Nephron progenitor cell (in vitro differentiated cells): ENCODE measurements around the gene SLC23A2.

Experiments used
- DNase-seq: peaks from one replicate; pipeline ENCODE4 v3.0.0; 2021
- H3K27ac Mint-ChIP-seq: 2 replicates; pipeline ENCODE4 v1.8.0; 2021; ENCODE audit warnings: mild to moderate bottlenecking, moderate library complexity, mixed read lengths
- H3K27me3 Mint-ChIP-seq: 2 replicates; pipeline ENCODE4 v1.8.0; 2021; ENCODE audit warnings: mild to moderate bottlenecking, low read depth, mixed read lengths; ENCODE audit not compliant: poor library complexity
- H3K36me3 Mint-ChIP-seq: 2 replicates; pipeline ENCODE4 v1.8.0; 2021; ENCODE audit warnings: low read depth, mixed read lengths
- H3K4me1 Mint-ChIP-seq: 2 replicates; pipeline ENCODE4 v1.8.0; 2021; ENCODE audit warnings: mixed read lengths
- H3K4me3 Mint-ChIP-seq: 2 replicates; pipeline ENCODE4 v1.8.0; 2021; ENCODE audit warnings: mild to moderate bottlenecking, moderate library complexity, mixed read lengths
- H3K9me3 Mint-ChIP-seq: 2 replicates; pipeline ENCODE4 v1.8.0; 2021; ENCODE audit warnings: mild to moderate bottlenecking, moderate library complexity, mixed read lengths
- TF ChIP-seq, protein P1 (sequence below): fragments of 200-600 bp; sonication (generic); IDR thresholded peaks from 2 replicates; pipeline ENCODE4 v1.5.0; 2021; ENCODE audit warnings: antibody characterized with exemption

Gene SLC23A2

DNA sequence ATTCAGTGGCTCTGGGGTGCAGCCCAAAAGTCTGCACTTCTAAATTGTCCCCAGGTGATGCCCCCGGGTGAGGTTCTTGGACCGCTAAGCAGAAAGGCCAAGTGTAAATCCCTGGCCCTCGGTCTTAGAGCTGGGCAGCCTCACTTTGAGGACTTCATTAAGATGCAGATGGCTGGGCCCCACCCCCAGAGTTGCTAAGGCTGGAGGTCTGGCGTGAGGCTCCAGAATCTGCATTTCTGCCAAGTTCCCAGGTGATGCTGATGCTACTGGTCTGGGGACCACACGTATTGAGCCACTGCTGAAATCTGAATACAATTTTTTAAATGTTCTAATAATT is 735 bp upstream of the SLC23A2 start:
- Mint-ChIP-seq H3K27me3 (peaks cover 45% of the 10 kb centered on the region), H3K27ac (no peak overlapping the region), H3K9me3 (no peaks in the 10 kb centered on the region), H3K4me3 (peak overlapping the region; percentile 89), H3K4me1 (peaks cover 36% of the 10 kb centered on the region), H3K36me3 (no peaks in the 10 kb centered on the region)
- no peak for DNase-seq
- TF ChIP-seq, protein P1, sequence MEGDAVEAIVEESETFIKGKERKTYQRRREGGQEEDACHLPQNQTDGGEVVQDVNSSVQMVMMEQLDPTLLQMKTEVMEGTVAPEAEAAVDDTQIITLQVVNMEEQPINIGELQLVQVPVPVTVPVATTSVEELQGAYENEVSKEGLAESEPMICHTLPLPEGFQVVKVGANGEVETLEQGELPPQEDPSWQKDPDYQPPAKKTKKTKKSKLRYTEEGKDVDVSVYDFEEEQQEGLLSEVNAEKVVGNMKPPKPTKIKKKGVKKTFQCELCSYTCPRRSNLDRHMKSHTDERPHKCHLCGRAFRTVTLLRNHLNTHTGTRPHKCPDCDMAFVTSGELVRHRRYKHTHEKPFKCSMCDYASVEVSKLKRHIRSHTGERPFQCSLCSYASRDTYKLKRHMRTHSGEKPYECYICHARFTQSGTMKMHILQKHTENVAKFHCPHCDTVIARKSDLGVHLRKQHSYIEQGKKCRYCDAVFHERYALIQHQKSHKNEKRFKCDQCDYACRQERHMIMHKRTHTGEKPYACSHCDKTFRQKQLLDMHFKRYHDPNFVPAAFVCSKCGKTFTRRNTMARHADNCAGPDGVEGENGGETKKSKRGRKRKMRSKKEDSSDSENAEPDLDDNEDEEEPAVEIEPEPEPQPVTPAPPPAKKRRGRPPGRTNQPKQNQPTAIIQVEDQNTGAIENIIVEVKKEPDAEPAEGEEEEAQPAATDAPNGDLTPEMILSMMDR: no peak

DNA sequence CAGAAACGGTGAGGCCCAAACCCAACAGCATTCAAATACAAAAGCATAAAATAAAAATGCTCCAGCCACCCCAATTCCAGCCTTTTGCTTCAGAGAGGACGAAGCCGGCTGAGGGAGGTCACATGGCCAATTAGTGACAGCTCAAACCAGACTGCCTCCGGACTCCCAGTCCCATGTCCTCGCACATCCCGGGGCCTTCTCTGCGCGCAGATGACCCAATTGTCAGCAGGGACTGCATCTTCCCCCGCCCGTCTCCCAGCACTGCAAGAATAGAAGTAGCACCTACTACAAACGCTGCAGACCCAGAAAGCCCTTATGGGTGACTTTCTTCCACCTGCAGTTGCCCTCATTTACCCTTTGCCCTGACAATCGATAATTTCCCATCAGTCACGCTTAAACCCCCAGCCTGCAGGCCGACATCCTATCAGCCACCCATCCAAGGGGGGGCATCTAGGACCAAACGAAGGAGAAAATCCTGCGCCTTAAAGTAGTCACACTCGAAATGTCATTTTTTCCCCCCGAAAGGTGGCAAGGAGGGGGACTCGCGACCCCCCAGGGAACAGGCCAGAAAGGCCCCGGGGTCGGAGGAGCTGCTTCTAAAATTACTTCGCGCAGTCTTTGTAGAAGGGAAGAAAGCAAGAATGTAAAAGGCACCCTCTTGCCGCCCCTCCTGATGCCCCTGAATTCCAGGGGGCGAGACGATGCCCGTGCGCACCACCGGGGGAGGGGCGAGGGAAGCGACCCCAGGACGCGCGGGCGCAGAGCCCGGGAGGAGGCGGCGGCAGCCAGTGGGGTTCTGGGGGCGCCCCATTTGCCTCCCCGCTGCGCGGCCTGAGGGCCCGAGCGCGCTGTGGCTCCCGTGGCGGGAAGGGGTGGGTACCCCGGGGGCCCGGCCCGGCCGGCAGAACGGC is 792 bp downstream of the SLC23A2 start:
- Mint-ChIP-seq H3K9me3 (no peaks in the 10 kb centered on the region), H3K27ac (no peak overlapping the region), H3K4me3 (peak overlapping the region; percentile 87), H3K36me3 (no peaks in the 10 kb centered on the region), H3K27me3 (peaks cover 41% of the 10 kb centered on the region), H3K4me1 (peaks cover 36% of the 10 kb centered on the region)
- TF ChIP-seq, protein P1: no peak
- DNase-seq: peak; percentile 38

DNA sequence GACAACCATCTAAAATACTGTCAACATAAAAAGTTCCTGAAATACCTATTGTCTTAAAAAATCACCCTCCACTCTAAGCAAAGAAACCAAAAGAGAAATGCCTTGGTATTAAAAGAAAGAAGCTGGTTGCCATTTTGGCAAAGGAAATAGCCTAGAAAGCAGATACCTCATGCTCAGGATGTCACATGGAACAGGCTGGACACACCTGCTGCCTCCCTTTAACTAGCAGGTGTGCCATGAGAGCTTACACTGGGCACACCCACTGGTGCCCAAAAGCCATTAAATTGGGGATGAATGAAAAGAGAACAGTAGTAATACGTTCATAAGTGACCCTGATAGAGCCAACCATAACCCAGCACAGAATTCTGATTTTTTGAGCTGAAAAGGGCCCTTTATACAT is 1.5 kb downstream of the SLC23A2 start:
- TF ChIP-seq, protein P1: no peak
- no peaks in the 10 kb centered on the region for H3K36me3 Mint-ChIP-seq
- no peak for DNase-seq
- H3K4me1 Mint-ChIP-seq: peaks cover 36% of the 10 kb centered on the region
- H3K27ac Mint-ChIP-seq: no peak overlapping the region
- no peaks in the 10 kb centered on the region for H3K9me3 Mint-ChIP-seq
- H3K27me3 Mint-ChIP-seq: peaks cover 41% of the 10 kb centered on the region
- H3K4me3 Mint-ChIP-seq: peak overlapping the region; percentile 87

DNA sequence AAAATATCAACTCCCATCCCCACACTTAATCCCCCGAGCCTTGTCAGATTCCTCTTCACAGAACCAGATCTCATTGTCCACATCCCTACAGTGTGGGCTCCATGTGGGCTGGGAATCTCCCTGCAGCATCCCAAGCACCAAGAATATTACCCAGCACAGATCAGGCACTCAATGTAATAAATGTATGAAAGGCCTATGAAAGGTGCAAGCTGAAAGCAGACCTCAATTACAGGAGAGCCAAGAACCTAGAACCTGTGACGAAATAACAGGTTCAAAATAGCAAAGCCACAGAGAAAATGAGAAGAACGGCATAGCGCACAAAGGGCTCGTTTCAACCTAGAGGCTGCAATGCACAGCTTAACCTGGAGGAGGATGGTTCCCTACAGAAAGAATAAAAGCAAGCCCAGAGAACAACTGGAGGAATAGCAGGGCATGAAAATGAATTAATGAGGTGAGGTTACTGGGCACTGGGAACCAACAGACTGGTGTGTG is 3.1 kb downstream of the SLC23A2 start:
- Mint-ChIP-seq H3K9me3 (no peaks in the 10 kb centered on the region), H3K27ac (no peak overlapping the region), H3K4me1 (peaks cover 25% of the 10 kb centered on the region), H3K36me3 (no peaks in the 10 kb centered on the region), H3K27me3 (peaks cover 33% of the 10 kb centered on the region), H3K4me3 (peak overlapping the region; percentile 30)
- TF ChIP-seq, protein P1: no peak
- no peak for DNase-seq

DNA sequence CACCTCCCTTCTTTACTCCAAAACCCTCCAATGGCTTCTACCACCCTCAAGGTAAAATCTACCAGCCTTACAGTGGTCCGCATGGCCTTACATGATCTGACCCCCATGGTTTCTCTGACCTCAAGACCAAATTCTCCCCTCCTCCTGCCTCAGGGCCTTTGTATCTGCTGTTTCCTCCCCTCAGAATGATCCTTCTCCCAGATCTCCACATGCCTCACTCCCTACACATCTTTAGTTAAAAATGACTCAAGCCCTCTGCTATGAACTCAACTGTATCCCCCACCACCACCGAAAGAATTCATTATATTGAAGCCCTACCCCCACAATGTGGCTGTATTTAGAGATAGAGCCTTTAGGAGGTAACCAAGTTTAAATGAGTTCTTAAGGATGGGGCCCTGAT is 4.1 kb downstream of the SLC23A2 start:
- DNase-seq: no peak
- no peak overlapping the region for H3K4me3 Mint-ChIP-seq
- H3K36me3 Mint-ChIP-seq: no peaks in the 10 kb centered on the region
- no peak overlapping the region for H3K27ac Mint-ChIP-seq
- H3K9me3 Mint-ChIP-seq: no peaks in the 10 kb centered on the region
- TF ChIP-seq, protein P1: no peak
- peaks cover 18% of the 10 kb centered on the region for H3K4me1 Mint-ChIP-seq
- peaks cover 23% of the 10 kb centered on the region for H3K27me3 Mint-ChIP-seq

DNA sequence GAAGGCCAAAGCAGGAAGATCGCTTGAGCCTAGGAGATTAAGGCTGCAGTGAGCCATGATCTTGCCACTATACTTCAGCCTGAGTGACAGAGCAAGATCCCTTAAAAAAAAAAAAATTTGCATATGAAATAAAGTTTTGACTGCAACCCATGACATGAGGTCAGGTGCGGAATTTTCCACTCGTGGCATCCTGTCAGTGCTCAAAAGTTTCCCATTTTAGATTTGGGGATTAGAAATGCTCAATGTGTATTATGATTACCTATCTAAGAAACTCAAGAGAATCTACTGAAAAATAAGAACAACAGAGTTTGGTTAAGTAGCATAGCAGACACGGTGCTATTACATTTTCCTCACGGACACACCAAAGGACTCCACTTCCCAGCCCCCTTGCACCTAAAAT is 11.7 kb downstream of the SLC23A2 start:
- no peak for DNase-seq
- peak overlapping the region; percentile 18 for H3K27ac Mint-ChIP-seq
- peaks cover 12% of the 10 kb centered on the region for H3K4me1 Mint-ChIP-seq
- H3K27me3 Mint-ChIP-seq: peaks cover 6% of the 10 kb centered on the region
- TF ChIP-seq, protein P1: no peak
- H3K9me3 Mint-ChIP-seq: no peaks in the 10 kb centered on the region
- peaks cover 6% of the 10 kb centered on the region for H3K36me3 Mint-ChIP-seq
- no peak overlapping the region for H3K4me3 Mint-ChIP-seq
